Hepatic stellate cell (primary cell): ENCODE measurements around the gene HOXC13.

Experiments
- DNase-seq: peaks from one replicate; pipeline ENCODE4 v3.0.0; 2011; ENCODE audit warnings: low spot score

Gene HOXC13

DNA sequence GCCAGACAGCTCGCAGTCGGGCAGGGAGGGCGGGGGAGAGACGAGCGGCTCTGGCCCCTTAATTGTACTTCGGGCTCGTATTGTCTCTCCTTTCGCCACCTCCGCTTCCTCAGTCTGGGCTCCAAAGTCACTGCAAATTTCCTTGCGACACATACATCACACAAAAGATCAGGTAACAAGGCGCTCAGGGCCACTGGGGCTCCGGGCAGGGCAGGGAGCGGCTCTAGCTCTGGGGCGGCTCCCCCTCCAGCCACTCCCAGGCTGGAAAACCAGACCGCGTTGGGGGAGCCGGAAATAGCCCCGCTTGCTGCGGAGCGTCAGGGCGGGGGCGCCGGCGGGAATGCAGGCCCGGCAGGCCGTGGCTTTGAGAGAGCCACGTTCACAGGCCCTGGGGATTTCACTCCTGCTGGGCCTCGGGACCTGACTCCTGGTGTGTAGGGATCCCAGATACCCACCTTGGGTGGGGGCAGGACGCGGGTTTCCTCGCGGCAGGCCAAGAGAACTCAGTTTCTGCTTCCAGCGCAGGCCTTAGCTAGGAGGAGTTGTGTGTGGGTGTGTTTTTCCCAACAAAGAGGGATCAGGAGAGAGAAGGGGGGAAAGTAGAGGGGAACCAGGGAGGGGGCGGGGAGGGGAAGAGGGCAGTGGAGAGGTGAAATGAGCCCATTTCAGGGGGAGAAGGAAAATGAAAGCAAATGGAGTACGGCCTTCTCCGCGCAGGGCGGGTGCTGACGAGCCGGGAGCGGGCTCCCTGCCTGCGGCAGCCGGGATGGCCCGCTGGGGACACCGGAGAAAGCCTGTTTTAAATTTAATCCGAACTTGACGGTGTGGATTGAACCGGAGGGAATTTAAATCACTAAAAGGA lies 57.0 kb downstream of the HOXC13 start:
- DNase-seq = peak; percentile 70
